HepG2 (cell line): Measurements from ENCODE around the gene PARK7. TPM values are rescaled to one million over a fixed set of nuclear protein-coding genes. Genes with fewer than 3 reads are reported as not detected.

ENCODE experiments used
- ARID3A ChIP-seq: IDR thresholded peaks from 2 replicates; pipeline ENCODE4 v1.6.1; 2012; ENCODE audit warnings: low read depth, low read length, improper control_type of control experiment
- CCAR2 ChIP-seq: fragments of 200-400 bp; formaldehyde crosslinking; optimal IDR thresholded peaks from 2 replicates; pipeline ENCODE3; 2018; ENCODE audit warnings: low read depth, mild to moderate bottlenecking, low read length, moderate library complexity
- CENPX ChIP-seq: sonication (generic); formaldehyde crosslinking; IDR thresholded peaks from 2 replicates; pipeline ENCODE4 v1.9.0; 2021; ENCODE audit warnings: mild to moderate bottlenecking, missing genetic modification reagents, moderate library complexity
- CREM ChIP-seq, 2 experiments: sonication (generic) in 1 of 2; formaldehyde crosslinking in 1 of 2; IDR thresholded peaks; 2 replicates each; pipeline versions ENCODE4 v1.4.0 to v1.6.1; 2016 to 2020; ENCODE audit warnings: antibody characterized with exemption in 1 of 2, mild to moderate bottlenecking in 1 of 2, missing genetic modification reagents in 1 of 2
- GATA4 ChIP-seq: sonication (generic); IDR thresholded peaks from 2 replicates; pipeline ENCODE4 v1.6.1; 2016; ENCODE audit warnings: antibody characterized with exemption, low read depth, borderline replicate concordance
- GZF1 ChIP-seq: sonication (generic); formaldehyde crosslinking; IDR thresholded peaks from 2 replicates; pipeline ENCODE4 v1.5.1; 2020; ENCODE audit warnings: mild to moderate bottlenecking, missing genetic modification reagents
- HHEX ChIP-seq: IDR thresholded peaks from 2 replicates; pipeline ENCODE4 v1.6.1; 2016; ENCODE audit warnings: control low read depth
- JDP2 ChIP-seq: sonication (generic); formaldehyde crosslinking; IDR thresholded peaks from 2 replicates; pipeline ENCODE4 v1.8.1; 2022; ENCODE audit warnings: missing genetic modification reagents, borderline replicate concordance
- KLF12 ChIP-seq: sonication (generic); formaldehyde crosslinking; IDR thresholded peaks from 2 replicates; pipeline ENCODE4 v1.4.0; 2020; ENCODE audit warnings: missing genetic modification reagents, borderline replicate concordance
- KLF13 ChIP-seq: sonication (generic); formaldehyde crosslinking; IDR thresholded peaks from 2 replicates; pipeline ENCODE4 v1.4.0; 2020; ENCODE audit warnings: mild to moderate bottlenecking, missing genetic modification reagents
- MED8 ChIP-seq: sonication (generic); formaldehyde crosslinking; IDR thresholded peaks from 2 replicates; pipeline ENCODE4 v1.8.1; 2023; ENCODE audit warnings: mild to moderate bottlenecking, missing genetic modification reagents; ENCODE audit not compliant: insufficient replicate concordance
- NCOA1 ChIP-seq: sonication (generic); formaldehyde crosslinking; IDR thresholded peaks from 2 replicates; pipeline ENCODE4 v1.9.0; 2021; ENCODE audit warnings: missing genetic modification reagents
- NFIC ChIP-seq: IDR thresholded peaks from 2 replicates; pipeline ENCODE4 v1.6.1; 2012; ENCODE audit warnings: mild to moderate bottlenecking, low read length, inconsistent platforms
- NR2C2 ChIP-seq: sonication (generic); formaldehyde crosslinking; IDR thresholded peaks from 2 replicates; pipeline ENCODE4 v1.4.0; 2020; ENCODE audit warnings: missing genetic modification reagents, mild to moderate bottlenecking, moderate library complexity, borderline replicate concordance
- RERE ChIP-seq: IDR thresholded peaks from 2 replicates; pipeline ENCODE4 v1.6.1; 2016; ENCODE audit warnings: low read depth, missing genetic modification reagents, missing compliant biosample characterization
- RORA ChIP-seq: sonication (generic); formaldehyde crosslinking; IDR thresholded peaks from 2 replicates; pipeline ENCODE4 v1.5.0; 2020; ENCODE audit warnings: mild to moderate bottlenecking, missing genetic modification reagents, moderate library complexity
- SMC3 ChIP-seq: IDR thresholded peaks from 2 replicates; pipeline ENCODE4 v1.6.1; 2011; ENCODE audit warnings: low read length, improper control_type of control experiment
- SNAPC2 ChIP-seq: sonication (generic); formaldehyde crosslinking; IDR thresholded peaks from 2 replicates; pipeline ENCODE4 v1.8.1; 2022; ENCODE audit warnings: mild to moderate bottlenecking, missing genetic modification reagents
- ZBTB21 ChIP-seq: sonication (generic); formaldehyde crosslinking; IDR thresholded peaks from 2 replicates; pipeline ENCODE4 v1.4.0; 2020; ENCODE audit warnings: missing genetic modification reagents
- ZNF280D ChIP-seq: sonication (generic); formaldehyde crosslinking; IDR thresholded peaks from 2 replicates; pipeline ENCODE4 v1.5.1; 2020; ENCODE audit warnings: mild to moderate bottlenecking, missing genetic modification reagents
- ZNF737 ChIP-seq: sonication (generic); formaldehyde crosslinking; IDR thresholded peaks from 2 replicates; pipeline ENCODE4 v1.5.0; 2020; ENCODE audit warnings: missing genetic modification reagents, mild to moderate bottlenecking, borderline replicate concordance
- polyA plus RNA-seq, 8 experiments: library from polyadenylated mRNA; depleted of rRNA in 3 of 8; stranded (reverse) in 7 of 8; unstranded in 1 of 8; fragments of >200 nt; fragmentation: Illumina TruSeq in 4 of 8; extraction: Trizol in 4 of 8; gene quantifications; 2 replicates each; pipeline versions ENCODE4 v1.2.1 to v1.2.3, GENCODE V29; 2011 to 2016; ENCODE audit warnings: low read depth in 4 of 8, missing spikeins in 1 of 8, mixed read lengths in 1 of 8; ENCODE audit not compliant: insufficient read depth in 1 of 8
- total RNA-seq, 5 experiments: library from RNA; depleted of rRNA; stranded (reverse); fragments of >200 nt; fragmentation: Illumina TruSeq; extraction: Trizol; gene quantifications; 2 replicates each; pipeline ENCODE4 v1.2.3, GENCODE V29; 2016; ENCODE audit warnings: low read depth in 1 of 5

PARK7 gene
- total and polyA plus RNA-seq, 2 of the 13 experiments (the other 11 are each of a cell fraction or from before 2014, with no cell fraction given) = 212 to 296 TPM

GRCh38 chr1:7975212-7975865 lies 13.8 kb downstream of the PARK7 start (continued):
- TF ChIP-seq KLF12 (CRISPR knock-in tag) (no peak), SNAPC2 (CRISPR knock-in tag) (no peak), JDP2 (CRISPR knock-in tag) (no peak), GZF1 (no peak), GATA4 (no peak), NCOA1 (CRISPR knock-in tag) (no peak), CENPX (CRISPR knock-in tag) (no peak), CREM (IDR thresholded peaks at IDR 0.05) (no peak), CREM (CRISPR knock-in tag; IDR thresholded peaks at IDR 0.05) (no peak), NR2C2 (CRISPR knock-in tag) (no peak), CCAR2 (no peak), HHEX (CRISPR knock-in tag) (no peak), ARID3A (no peak), RORA (CRISPR knock-in tag) (no peak), SMC3 (peak; percentile 94), ZBTB21 (no peak), ZNF737 (CRISPR knock-in tag) (no peak), RERE (CRISPR knock-in tag) (no peak), NFIC (no peak), ZNF280D (CRISPR knock-in tag) (0 out of 2 replicates have a peak, but pooled peaks have one; percentile 51), MED8 (no peak), KLF13 (CRISPR knock-in tag) (no peak)
